Measurements from ENCODE around the gene GAMT.

Gene GAMT

GRCh38 chr19:1383312-1384084 is 17.8 kb downstream of the GAMT start, which contains the start of gene NDUFS7:
Gene NDUFS7, plus strand, starts transcription at chr19:1383907. Its CDS starts 20 bp downstream, at chr19:1383927.
- peak; percentile 99 for DNase-seq

GRCh38 chr19:1383017-1383311 is 18.4 kb downstream of the GAMT start:
- no peak for DNase-seq

GRCh38 chr19:1382250-1382649 is 19.1 kb downstream of the GAMT start:
- DNase-seq, result no peak

GRCh38 chr19:1379961-1380489 is 21.3 kb downstream of the GAMT start:
- DNase-seq, result peak; percentile 17

GRCh38 chr19:1379126-1379905 is 22.0 kb downstream of the GAMT start:
- no peak for DNase-seq

GRCh38 chr19:1377965-1378785 is 23.2 kb downstream of the GAMT start:
- no peak for DNase-seq

- no peak for DNase-seq
Observed at GRCh38 chr19:1377176-1377964, 24.0 kb downstream of the GAMT start.

- DNase-seq, result no peak
Observed at GRCh38 chr19:1376415-1376805, 24.9 kb downstream of the GAMT start.

GRCh38 chr19:1374250-1374577 is 27.1 kb downstream of the GAMT start:
- DNase-seq, result no peak

- no peak for DNase-seq
Observed at GRCh38 chr19:1373534-1374249, 27.6 kb downstream of the GAMT start.

GRCh38 chr19:1373042-1373533 is 28.3 kb downstream of the GAMT start:
- no peak for DNase-seq

GRCh38 chr19:1370579-1371361 is 30.6 kb downstream of the GAMT start:
- DNase-seq, result peak; percentile 65

- no peak for DNase-seq
Observed at GRCh38 chr19:1369214-1369805, 32.0 kb downstream of the GAMT start.

GRCh38 chr19:1366899-1367870 is 34.2 kb downstream of the GAMT start:
- DNase-seq, result peak; percentile 12

GRCh38 chr19:1366296-1366695 is 35.0 kb downstream of the GAMT start:
- peak; percentile 9 for DNase-seq

- DNase-seq, result peak; percentile 70
Observed at GRCh38 chr19:1365319-1366269, 35.7 kb downstream of the GAMT start.

GRCh38 chr19:1364070-1364704 is 37.2 kb downstream of the GAMT start:
- DNase-seq, result no peak
